Glomerular visceral epithelial cell (primary cell): ENCODE measurements around the gene ZBTB39.
"Not testable (repeated sequence)": the region's sequence is repeated elsewhere in the genome, so short reads cannot be mapped to it uniquely, and the experiment has no call there.

Experiments
- DNase-seq: peaks from one replicate; pipeline ENCODE4 v3.0.0-alpha.2; 2016; ENCODE audit errors: extremely low spot score

Gene ZBTB39

DNA sequence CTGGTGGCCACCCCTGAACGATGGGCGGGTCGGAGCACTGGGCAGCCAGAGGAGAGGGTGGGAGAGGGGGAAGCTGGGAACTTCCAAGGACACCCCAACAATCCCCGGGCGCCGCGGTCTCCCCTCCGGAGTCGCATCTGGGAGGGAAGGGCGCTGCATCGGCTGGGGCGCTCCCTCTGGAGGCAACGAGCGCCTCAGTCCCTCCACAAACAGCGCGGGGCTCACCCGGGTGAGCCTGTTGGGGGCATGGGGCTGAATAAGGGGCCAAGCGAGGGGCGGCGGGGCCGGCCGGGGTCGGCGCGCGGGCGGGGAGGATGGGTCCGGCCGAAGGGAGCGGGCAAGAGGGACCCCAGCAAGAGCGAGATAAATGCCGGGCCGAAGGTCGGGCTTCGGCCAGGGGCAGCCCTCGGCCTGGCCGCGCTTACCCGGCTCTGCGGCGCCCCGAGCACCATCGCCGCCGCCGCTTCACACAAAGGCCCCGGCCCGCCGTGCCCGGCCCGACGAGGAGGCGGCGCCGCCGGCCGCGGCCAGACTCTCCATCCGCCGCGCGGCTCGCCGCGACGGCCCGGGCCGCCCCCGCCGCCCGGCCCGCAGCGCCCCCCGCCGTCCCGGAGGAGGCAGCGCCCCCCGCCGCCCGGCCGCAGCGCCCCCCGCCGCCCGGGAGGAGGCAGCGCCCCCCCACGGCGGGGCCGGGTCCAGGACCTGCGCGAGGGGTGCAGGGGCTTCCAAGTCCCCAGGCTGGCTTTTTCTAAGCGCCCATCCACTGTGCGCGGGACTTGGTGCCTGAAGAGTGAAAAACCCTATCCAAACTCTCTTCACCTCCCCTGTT is at the start of gene ZBTB39:
ZBTB39 (minus strand) TSS at position 567 of the 829 bp plus-strand sequence. CDS start 1,629 bp downstream, outside the sequence.
- DNase-seq = peak; percentile 77

GRCh38 chr12:57055824-57056223 is 49.5 kb upstream of the ZBTB39 start:
- DNase-seq = no peak

DNA sequence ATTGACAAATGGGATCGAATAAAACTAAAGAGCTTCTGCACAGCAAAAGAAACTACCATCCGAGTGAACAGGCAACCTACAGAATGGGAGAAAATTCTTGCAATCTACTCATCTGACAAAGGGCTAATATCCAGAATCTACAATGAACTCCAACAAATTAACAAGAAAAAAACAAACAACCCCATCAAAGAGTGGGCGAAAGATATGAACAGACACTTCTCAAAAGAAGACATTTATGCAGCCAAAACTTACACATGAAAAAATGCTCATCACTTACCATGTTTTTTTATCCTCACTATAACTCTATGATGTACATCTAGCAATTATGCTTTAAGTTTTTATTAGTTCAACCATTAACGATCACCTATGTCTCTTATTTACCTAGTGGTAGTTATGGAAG is 47.6 kb upstream of the ZBTB39 start:
- DNase-seq = not testable (repeated sequence)

DNA sequence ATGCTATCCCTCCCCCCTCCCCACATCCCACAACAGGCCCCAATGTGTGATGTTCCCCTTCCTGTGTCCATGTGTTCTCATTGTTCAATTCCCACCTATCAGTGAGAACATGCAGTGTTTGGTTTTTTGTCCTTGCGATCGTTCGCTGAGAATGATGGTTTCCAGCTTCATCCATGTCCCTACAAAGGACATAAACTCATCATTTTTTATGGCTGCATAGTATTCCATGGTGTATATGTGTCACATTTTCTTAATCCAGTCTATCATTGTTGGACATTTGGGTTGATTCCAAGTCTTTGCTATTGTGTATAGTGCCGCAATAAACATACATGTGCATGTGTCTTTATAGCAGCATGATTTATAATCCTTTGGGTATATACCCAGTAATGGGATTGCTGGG is 46.8 kb upstream of the ZBTB39 start:
- not testable (repeated sequence) for DNase-seq

DNA sequence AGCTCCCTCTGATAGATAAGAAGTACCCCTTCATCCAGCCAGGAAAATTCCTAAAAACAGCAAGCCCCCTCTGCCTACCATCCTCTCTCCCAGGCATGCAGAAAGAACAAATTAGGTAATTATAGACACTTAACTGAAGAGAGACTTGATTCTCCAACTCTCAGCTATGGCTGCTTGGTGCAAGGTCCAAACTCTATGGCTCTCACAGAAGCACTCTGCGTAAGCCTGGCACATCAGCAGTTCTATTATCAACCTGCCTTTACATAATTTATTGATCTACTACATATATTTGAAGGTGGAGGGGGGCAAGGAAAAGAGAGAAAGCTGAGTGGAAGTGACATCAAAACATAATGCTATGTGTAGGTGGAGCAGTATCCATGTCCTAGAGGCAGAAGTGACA is 44.7 kb upstream of the ZBTB39 start:
- no peak for DNase-seq

- DNase-seq = no peak
Observed at GRCh38 chr12:57049890-57050289, 43.5 kb upstream of the ZBTB39 start, which contains the start of gene MYO1A. TSS of gene MYO1A (minus strand) at chr12:57050129. CDS start at chr12:57048323, 1,806 bp downstream.

DNA sequence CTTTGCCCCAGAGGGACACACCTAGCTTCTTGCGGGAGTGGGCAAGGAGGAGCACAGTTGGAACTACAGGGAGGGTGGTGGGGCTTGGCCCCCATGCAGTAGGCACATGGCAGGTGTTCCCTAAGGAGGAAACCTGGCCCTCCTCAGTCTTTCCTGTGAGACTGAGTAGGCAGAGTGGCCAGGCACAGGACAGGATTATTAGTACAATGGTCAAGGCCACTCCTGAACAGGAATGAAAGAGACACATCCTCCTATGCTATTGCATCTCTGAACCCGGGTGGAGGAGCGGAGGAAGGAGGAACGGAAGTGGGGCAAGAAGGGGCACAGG is 42.7 kb upstream of the ZBTB39 start:
- DNase-seq = no peak

GRCh38 chr12:57048423-57049118 is 42.2 kb upstream of the ZBTB39 start:
- DNase-seq = no peak

GRCh38 chr12:57047981-57048380 is 41.6 kb upstream of the ZBTB39 start:
- peak; percentile 34 for DNase-seq

GRCh38 chr12:57046947-57047890 is 40.9 kb upstream of the ZBTB39 start:
- DNase-seq = no peak

GRCh38 chr12:57046086-57046791 is 39.9 kb upstream of the ZBTB39 start:
- DNase-seq = no peak

- no peak for DNase-seq
Observed at GRCh38 chr12:57044889-57045288, 38.5 kb upstream of the ZBTB39 start.

GRCh38 chr12:57044468-57044867 is 38.1 kb upstream of the ZBTB39 start:
- DNase-seq = no peak

- no peak for DNase-seq
Observed at GRCh38 chr12:57042695-57043094, 36.3 kb upstream of the ZBTB39 start.

- no peak for DNase-seq
Observed at GRCh38 chr12:57040750-57041149, 34.4 kb upstream of the ZBTB39 start.

GRCh38 chr12:57040211-57040610 is 33.9 kb upstream of the ZBTB39 start:
- no peak for DNase-seq

DNA sequence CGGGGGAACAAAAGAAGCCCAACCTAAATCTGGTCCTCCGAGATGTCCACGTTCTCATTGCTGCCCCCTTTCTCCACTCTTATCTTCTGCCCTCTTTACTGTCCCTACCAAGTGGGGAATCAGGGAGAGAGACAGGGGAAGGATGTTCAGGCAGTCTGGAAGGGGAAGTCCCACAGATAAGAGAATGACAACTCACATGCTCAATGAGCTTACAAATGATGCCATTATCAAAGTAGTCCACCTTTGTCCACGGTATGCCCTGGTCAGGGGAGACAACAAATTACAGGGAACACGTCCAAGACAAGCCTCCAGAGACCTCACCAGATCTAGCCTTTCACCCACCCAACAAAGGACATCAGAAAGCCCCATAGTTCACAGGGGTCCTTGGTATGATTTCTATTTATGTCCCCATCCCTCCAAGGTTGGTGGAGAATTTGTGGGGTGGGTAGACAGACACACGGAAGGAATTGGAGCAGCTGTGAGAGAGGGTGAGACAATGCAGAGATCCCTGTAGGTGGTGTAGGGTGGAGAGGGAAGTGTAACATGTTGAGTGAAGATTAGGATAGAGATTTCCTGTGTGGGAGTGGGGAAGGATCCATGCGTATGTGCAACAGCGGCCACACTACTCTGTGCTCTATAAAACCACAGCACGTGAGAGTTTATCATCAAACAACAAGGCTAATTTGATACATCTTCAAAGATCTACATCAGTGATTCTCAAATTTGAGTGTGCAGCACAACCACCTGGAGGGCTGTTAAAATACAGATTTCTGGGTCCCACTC is 32.9 kb upstream of the ZBTB39 start:
- DNase-seq = no peak

DNA sequence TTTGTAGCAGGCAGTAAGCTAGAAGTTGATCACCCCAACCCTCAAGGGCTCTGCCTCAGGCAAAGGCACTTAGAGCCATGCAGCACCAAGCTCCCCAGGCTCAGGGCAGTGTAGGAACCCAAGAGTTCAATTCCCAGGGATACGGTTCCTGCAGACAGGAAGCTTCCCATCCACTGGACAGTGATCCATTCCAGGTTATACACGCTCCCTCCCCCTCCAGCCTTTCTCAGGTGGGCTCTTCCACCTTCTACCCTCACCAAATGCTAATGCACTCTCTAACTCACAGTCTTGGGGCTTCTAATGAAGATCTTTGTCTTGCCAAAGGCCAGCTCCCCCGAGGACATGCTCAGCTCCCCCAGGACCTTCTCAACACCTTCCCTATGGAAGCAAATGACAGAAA is 30.9 kb upstream of the ZBTB39 start:
- no peak for DNase-seq

DNA sequence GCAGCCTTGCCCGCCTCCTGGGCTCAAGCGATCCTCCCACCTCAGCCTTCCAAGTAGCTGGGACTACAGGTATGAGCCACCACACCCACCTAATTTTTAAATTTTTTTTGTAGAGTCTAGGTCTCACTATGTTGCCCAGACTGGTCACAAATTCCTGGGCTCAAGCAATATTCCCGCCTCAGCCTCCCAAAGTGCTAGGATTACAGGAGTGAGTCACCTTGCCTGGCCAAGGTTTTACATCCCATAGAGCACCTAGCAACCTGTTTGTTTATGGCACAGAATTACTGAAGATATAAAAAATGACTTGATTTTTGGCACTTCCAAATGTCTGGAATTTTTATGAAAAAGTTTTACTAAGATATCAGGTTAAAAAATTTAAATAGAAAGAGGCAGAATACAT is 27.1 kb upstream of the ZBTB39 start:
- no peak for DNase-seq

DNA sequence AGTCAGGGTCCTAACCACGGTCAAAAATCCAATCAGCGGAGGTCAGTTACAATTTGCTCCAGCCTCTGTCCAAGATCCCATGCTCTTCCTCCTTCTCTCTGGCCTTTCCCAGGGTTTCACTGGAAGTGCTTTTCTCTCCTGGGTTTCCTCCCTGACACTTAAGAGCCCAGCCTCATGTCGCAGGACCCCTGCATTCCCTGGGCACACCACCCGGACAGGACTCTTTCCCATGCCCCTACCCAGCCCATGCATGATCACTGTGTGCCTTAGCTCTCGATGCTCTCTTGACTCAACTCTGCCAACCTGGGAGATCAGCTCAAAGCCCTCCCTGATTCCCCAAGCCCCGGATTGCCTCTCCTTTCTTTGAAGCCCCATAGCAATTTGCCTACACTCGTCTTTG is 25.4 kb upstream of the ZBTB39 start:
- DNase-seq = no peak
